CD14-positive monocyte (primary cell): Measurements from ENCODE around the gene CSRP1. TPM values are rescaled to one million over a fixed set of nuclear protein-coding genes. Genes with fewer than 3 reads are reported as not detected.

ENCODE experiments used
- DNase-seq, 3 donors: peaks; one replicate each; pipeline ENCODE4 v3.0.0-alpha.2; 2011 to 2022
- H2AFZ ChIP-seq: 2 replicates; pipeline ENCODE4 v1.6.0; 2012; ENCODE audit warnings: mild to moderate bottlenecking, low read depth, low read length, inconsistent platforms; ENCODE audit not compliant: insufficient read depth, poor library complexity, severe bottlenecking
- H3K27ac ChIP-seq, 2 donors: 1 replicate in 1 of 2; 2 replicates in 1 of 2; pipeline ENCODE4 v1.5.1; 2012 to 2013; ENCODE audit warnings: low read length in 2 of 2, control low read depth in 1 of 2, inconsistent platforms in 1 of 2, low read depth in 1 of 2, mild to moderate bottlenecking in 1 of 2
- H3K27me3 ChIP-seq, 2 donors: one replicate each; pipeline versions ENCODE4 v1.6.0 to v1.6.1; 2011 to 2013; ENCODE audit warnings: low read length in 2 of 2; ENCODE audit not compliant: control insufficient read depth in 2 of 2, insufficient read depth in 2 of 2
- H3K36me3 ChIP-seq, 2 donors: replicated peaks in 1 of 2; 1 replicate in 1 of 2; 2 replicates in 1 of 2; pipeline versions ENCODE4 v1.5.1 to v1.6.1; 2012 to 2013; ENCODE audit warnings: low read length in 2 of 2, control low read depth in 1 of 2, inconsistent platforms in 1 of 2, mild to moderate bottlenecking in 1 of 2; ENCODE audit not compliant: insufficient read depth in 2 of 2, control insufficient read depth in 1 of 2
- H3K4me1 ChIP-seq, 2 donors: 1 replicate in 1 of 2; 2 replicates in 1 of 2; pipeline versions ENCODE4 v1.5.1 to v1.6.1; 2012 to 2013; ENCODE audit warnings: low read length in 2 of 2, control low read depth in 1 of 2, inconsistent platforms in 1 of 2, mild to moderate bottlenecking in 1 of 2, moderate library complexity in 1 of 2; ENCODE audit not compliant: insufficient read depth in 2 of 2, control insufficient read depth in 1 of 2
- H3K4me2 ChIP-seq: replicated peaks from 2 replicates; pipeline ENCODE3; 2012; ENCODE audit warnings: low read length, moderate library complexity, mild to moderate bottlenecking; ENCODE audit not compliant: poor library complexity, severe bottlenecking; ENCODE audit errors: extremely low read depth
- H3K4me3 ChIP-seq, 3 experiments: fragments of 200-600 bp in 1 of 3; sonication (generic) in 1 of 3; replicated peaks in 1 of 3; 1 replicate in 2 of 3; 2 replicates in 1 of 3; pipeline ENCODE4 v1.5.1; 2011 to 2013; ENCODE audit warnings: low read length in 3 of 3, mild to moderate bottlenecking in 3 of 3, control low read depth in 2 of 3, low read depth in 2 of 3, inconsistent platforms in 1 of 3, moderate library complexity in 1 of 3
- H3K79me2 ChIP-seq: 2 replicates; pipeline ENCODE4 v1.6.0; 2012; ENCODE audit warnings: mild to moderate bottlenecking, control low read depth, inconsistent platforms, low read length, moderate library complexity; ENCODE audit not compliant: insufficient read depth
- H3K9ac ChIP-seq: 2 replicates; pipeline ENCODE4 v1.6.0; 2017; ENCODE audit warnings: low read length, mild to moderate bottlenecking; ENCODE audit not compliant: insufficient read depth, poor library complexity, severe bottlenecking
- H3K9me3 ChIP-seq, 2 donors: replicated peaks in 1 of 2; 1 replicate in 1 of 2; 2 replicates in 1 of 2; pipeline versions ENCODE4 v1.5.1 to v1.6.1; 2012 to 2013; ENCODE audit warnings: low read length in 2 of 2, control low read depth in 1 of 2; ENCODE audit not compliant: control insufficient read depth in 1 of 2, insufficient read depth in 1 of 2
- H4K20me1 ChIP-seq: 2 replicates; pipeline ENCODE4 v1.6.0; 2012; ENCODE audit warnings: mild to moderate bottlenecking, low read length, control low read depth, moderate library complexity; ENCODE audit not compliant: insufficient read depth
- H3K27ac Mint-ChIP-seq, 7 donors: one replicate each; pipeline ENCODE4 v1.8.0; 2020; ENCODE audit warnings: mild to moderate bottlenecking in 7 of 7, mixed read lengths in 7 of 7, moderate library complexity in 6 of 7, inconsistent platforms in 2 of 7
- H3K27me3 Mint-ChIP-seq, 3 donors: one replicate each; pipeline ENCODE4 v1.8.0; 2021 to 2022; ENCODE audit warnings: low read depth in 3 of 3, mild to moderate bottlenecking in 3 of 3, mixed read lengths in 3 of 3, moderate library complexity in 3 of 3, inconsistent platforms in 1 of 3
- H3K36me3 Mint-ChIP-seq, 2 donors: one replicate each; pipeline ENCODE4 v1.8.0; 2020; ENCODE audit warnings: mixed read lengths in 2 of 2, inconsistent platforms in 1 of 2, mild to moderate bottlenecking in 1 of 2
- H3K4me1 Mint-ChIP-seq: one replicate; pipeline ENCODE4 v1.8.0; 2020; ENCODE audit warnings: mild to moderate bottlenecking, mixed read lengths
- H3K4me3 Mint-ChIP-seq, 2 donors: one replicate each; pipeline ENCODE4 v1.8.0; 2020; ENCODE audit warnings: mild to moderate bottlenecking in 2 of 2, mixed read lengths in 2 of 2, moderate library complexity in 1 of 2
- H3K9me3 Mint-ChIP-seq, 7 donors: one replicate each; pipeline ENCODE4 v1.8.0; 2020 to 2022; ENCODE audit warnings: mixed read lengths in 7 of 7, mild to moderate bottlenecking in 6 of 7, moderate library complexity in 6 of 7, inconsistent platforms in 2 of 7
- WGBS: methylation state at CpG from one replicate; pipeline ENCODE4 v1.1.5; 2013; ENCODE audit warnings: missing lambda C conversion rate; ENCODE audit not compliant: insufficient coverage; 5-methylcytosine and 5-hydroxymethylcytosine counted together
- intact Hi-C, 2 donors: fragments of 100-400 bp; cut with micrococcal nuclease; formaldehyde crosslinking; loops; one replicate each; pipeline versions ENCODE4 v1.15.0 to v1.15.1; 2023
- polyA plus RNA-seq, 3 donors: library from polyadenylated mRNA; depleted of rRNA in 1 of 3; unstranded in 2 of 3; stranded (reverse) in 1 of 3; fragments of 300-500 nt in 2 of 3; fragments of >200 nt in 1 of 3; fragmentation: Illumina TruSeq in 2 of 3; gene quantifications; 1 replicate in 2 of 3; 2 replicates in 1 of 3; pipeline ENCODE4 v1.2.3, GENCODE V29; 2012 to 2021
- TF ChIP-seq, protein P1 (sequence below): fragments of 200-600 bp; IDR thresholded peaks from one replicate; pipeline ENCODE4 v1.8.0; 2022; ENCODE audit warnings: antibody characterized with exemption, mild to moderate bottlenecking

The CSRP1 gene
- polyA plus RNA-seq, 3 donors: 87.4 to 111 (median 98.8) TPM

DNA sequence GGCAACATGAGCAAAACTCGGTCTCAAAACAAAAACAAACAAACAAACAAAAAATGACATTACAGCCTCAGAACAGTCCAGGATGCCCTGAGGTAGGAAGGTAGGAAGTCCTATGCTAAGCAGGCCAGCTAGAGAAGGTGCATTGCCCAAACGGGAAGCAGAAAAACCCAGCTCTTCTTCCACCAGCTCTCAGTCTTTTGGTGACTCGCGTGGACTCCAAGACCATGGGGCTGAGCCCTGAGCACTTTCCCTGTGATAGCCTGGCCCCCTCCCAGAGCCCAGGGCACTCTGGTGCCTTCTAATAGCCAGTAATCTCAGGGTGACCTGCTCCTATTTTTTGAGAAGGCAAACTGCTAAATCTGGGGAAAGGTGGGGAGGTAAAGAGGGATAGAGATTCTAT is 54.1 kb downstream of the CSRP1 start:
- Histone ChIP-seq H3K27ac (no peak overlapping the region), H3K4me1 (peaks cover 19 to 28% of the 10 kb centered on the region in 2 donors), H3K9ac (no peak overlapping the region), H3K4me3 (no peak overlapping the region), H3K79me2 (no peaks in the 10 kb centered on the region), H3K4me2 (no peak overlapping the region), H3K27me3 (no peaks in the 10 kb centered on the region), H3K36me3 (no peaks in the 10 kb centered on the region), H4K20me1 (no peaks in the 10 kb centered on the region), H3K9me3 (no peaks in the 10 kb centered on the region), H2AFZ (no peak overlapping the region)
- DNase-seq: peak in 1 of 3 donors; percentile 44
- WGBS: 82% methylated on average over 3 of the region's 4 CpGs
- H3K27me3 Mint-ChIP-seq: peaks cover 6 to 14% (median 11%) of the 10 kb centered on the region in 3 donors
- peaks cover 34% of the 10 kb centered on the region for H3K4me1 Mint-ChIP-seq
- H3K36me3 Mint-ChIP-seq: no peaks in the 10 kb centered on the region
- intact Hi-C loops: no loop called here
- no peaks in the 10 kb centered on the region for H3K9me3 Mint-ChIP-seq
- no peak overlapping the region for H3K4me3 Mint-ChIP-seq
- no peak overlapping the region for H3K27ac Mint-ChIP-seq
- TF ChIP-seq, protein P1, sequence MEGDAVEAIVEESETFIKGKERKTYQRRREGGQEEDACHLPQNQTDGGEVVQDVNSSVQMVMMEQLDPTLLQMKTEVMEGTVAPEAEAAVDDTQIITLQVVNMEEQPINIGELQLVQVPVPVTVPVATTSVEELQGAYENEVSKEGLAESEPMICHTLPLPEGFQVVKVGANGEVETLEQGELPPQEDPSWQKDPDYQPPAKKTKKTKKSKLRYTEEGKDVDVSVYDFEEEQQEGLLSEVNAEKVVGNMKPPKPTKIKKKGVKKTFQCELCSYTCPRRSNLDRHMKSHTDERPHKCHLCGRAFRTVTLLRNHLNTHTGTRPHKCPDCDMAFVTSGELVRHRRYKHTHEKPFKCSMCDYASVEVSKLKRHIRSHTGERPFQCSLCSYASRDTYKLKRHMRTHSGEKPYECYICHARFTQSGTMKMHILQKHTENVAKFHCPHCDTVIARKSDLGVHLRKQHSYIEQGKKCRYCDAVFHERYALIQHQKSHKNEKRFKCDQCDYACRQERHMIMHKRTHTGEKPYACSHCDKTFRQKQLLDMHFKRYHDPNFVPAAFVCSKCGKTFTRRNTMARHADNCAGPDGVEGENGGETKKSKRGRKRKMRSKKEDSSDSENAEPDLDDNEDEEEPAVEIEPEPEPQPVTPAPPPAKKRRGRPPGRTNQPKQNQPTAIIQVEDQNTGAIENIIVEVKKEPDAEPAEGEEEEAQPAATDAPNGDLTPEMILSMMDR: no peak

DNA sequence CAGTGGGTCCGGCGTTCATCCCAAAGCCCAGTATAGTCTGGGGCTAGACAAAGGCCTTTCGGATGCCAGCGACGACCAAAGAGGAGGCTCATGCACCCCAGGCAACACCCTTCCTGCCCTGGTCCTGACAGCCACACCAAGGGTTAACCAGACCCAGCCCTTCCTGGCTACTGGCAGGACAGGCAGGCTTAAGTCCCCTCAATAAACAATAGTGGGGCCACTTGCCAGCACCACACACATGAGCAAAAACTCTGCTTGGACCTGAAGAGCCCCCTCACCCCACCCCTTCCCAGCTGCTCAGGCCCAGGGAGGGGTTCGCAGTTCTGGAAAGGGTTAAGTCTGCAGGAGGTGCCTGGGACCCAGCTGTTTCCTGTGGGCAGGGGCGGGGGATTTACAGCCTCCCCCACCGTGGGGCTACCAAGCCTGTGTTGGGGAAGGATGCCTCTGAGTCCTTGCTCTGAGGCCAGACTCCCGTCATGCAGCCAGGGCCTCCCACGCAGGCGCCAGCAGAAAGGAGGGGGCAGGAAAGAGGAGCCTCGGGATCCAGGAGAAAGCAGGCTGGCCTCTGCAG is 56.1 kb downstream of the CSRP1 start:
- no peaks in the 10 kb centered on the region for H3K79me2 ChIP-seq
- 31% methylated on average over 11 of the region's 12 CpGs for WGBS
- no peak overlapping the region for H3K4me2 ChIP-seq
- intact Hi-C loops: no loop called here
- H4K20me1 ChIP-seq: no peaks in the 10 kb centered on the region
- TF ChIP-seq, protein P1: no peak
- H3K27me3 ChIP-seq: no peaks in the 10 kb centered on the region
- peaks cover 12 to 17% of the 10 kb centered on the region in 2 donors for H3K4me1 ChIP-seq
- no peaks in the 10 kb centered on the region for H3K9me3 Mint-ChIP-seq
- peaks cover 8 to 17% (median 13%) of the 10 kb centered on the region in 3 donors for H3K27me3 Mint-ChIP-seq
- peak overlapping the region in 1 of 7 donors; percentile 54 for H3K27ac Mint-ChIP-seq
- H3K9ac ChIP-seq: no peak overlapping the region
- H3K36me3 Mint-ChIP-seq: no peaks in the 10 kb centered on the region
- no peaks in the 10 kb centered on the region for H3K9me3 ChIP-seq
- H2AFZ ChIP-seq: peak overlapping the region; percentile 46
- H3K4me3 Mint-ChIP-seq: no peak overlapping the region
- no peak overlapping the region for H3K4me3 ChIP-seq
- no peak overlapping the region for H3K27ac ChIP-seq
- peaks cover 22% of the 10 kb centered on the region for H3K4me1 Mint-ChIP-seq
- no peaks in the 10 kb centered on the region for H3K36me3 ChIP-seq
- no peak for DNase-seq
